ENCODE results near the gene SDCCAG8.

The SDCCAG8 gene

GRCh38 chr1:243390162-243390791 is 134.4 kb downstream of the SDCCAG8 start:
- no peak for DNase-seq (ENCODE audit: low spot score)

- DNase-seq (ENCODE audit: low spot score): no peak
Measured at GRCh38 chr1:243391355-243391754, 135.5 kb downstream of the SDCCAG8 start.

GRCh38 chr1:243393096-243393495 is 137.3 kb downstream of the SDCCAG8 start:
- DNase-seq (ENCODE audit: low spot score): no peak

- no peak for DNase-seq (ENCODE audit: low spot score)
Measured at GRCh38 chr1:243394066-243394465, 138.2 kb downstream of the SDCCAG8 start.

GRCh38 chr1:243394601-243395464 is 139.0 kb downstream of the SDCCAG8 start:
- no peak for DNase-seq (ENCODE audit: low spot score)

- DNase-seq (ENCODE audit: low spot score): no peak
Measured at GRCh38 chr1:243396424-243396823, 140.6 kb downstream of the SDCCAG8 start.

- DNase-seq (ENCODE audit: low spot score): no peak
Measured at GRCh38 chr1:243396876-243397275, 141.0 kb downstream of the SDCCAG8 start.

- no peak for DNase-seq (ENCODE audit: low spot score)
Measured at GRCh38 chr1:243397613-243398321, 141.9 kb downstream of the SDCCAG8 start.

GRCh38 chr1:243399561-243400155 is 143.8 kb downstream of the SDCCAG8 start:
- DNase-seq (ENCODE audit: low spot score): no peak

- no peak for DNase-seq (ENCODE audit: low spot score)
Measured at GRCh38 chr1:243402868-243403267, 147.0 kb downstream of the SDCCAG8 start.

- DNase-seq (ENCODE audit: low spot score): no peak
Measured at GRCh38 chr1:243406424-243406823, 150.6 kb downstream of the SDCCAG8 start.

- DNase-seq (ENCODE audit: low spot score): no peak
Measured at GRCh38 chr1:243407284-243408018, 151.6 kb downstream of the SDCCAG8 start.

GRCh38 chr1:243408479-243408878 is 152.6 kb downstream of the SDCCAG8 start:
- DNase-seq (ENCODE audit: low spot score): no peak

GRCh38 chr1:243409284-243409683 is 153.4 kb downstream of the SDCCAG8 start:
- no peak for DNase-seq (ENCODE audit: low spot score)

GRCh38 chr1:243411472-243411871 is 155.6 kb downstream of the SDCCAG8 start:
- DNase-seq (ENCODE audit: low spot score): no peak

GRCh38 chr1:243413431-243414151 is 157.8 kb downstream of the SDCCAG8 start:
- no peak for DNase-seq (ENCODE audit: low spot score)

- no peak for DNase-seq (ENCODE audit: low spot score)
Measured at GRCh38 chr1:243414152-243414494, 158.3 kb downstream of the SDCCAG8 start.

- no peak for DNase-seq (ENCODE audit: low spot score)
Measured at GRCh38 chr1:243415663-243416408, 160.0 kb downstream of the SDCCAG8 start.

- no peak for DNase-seq (ENCODE audit: low spot score)
Measured at GRCh38 chr1:243416495-243416894, 160.7 kb downstream of the SDCCAG8 start.

Data from globus pallidus (tissue), 1 donor.